Measurements from ENCODE around the gene HENMT1. TPM values are rescaled to one million over a fixed set of nuclear protein-coding genes. Genes with fewer than 3 reads are reported as not detected.
A peak's percentile ranks its signal among the peaks of the same experiment; 100 is the strongest.

Gene HENMT1
- total RNA-seq, 3 donors from 2014 or later: 5.9 to 8.9 (median 7.8) TPM

GRCh38 chr1:108701176-108701849 is 40.4 kb upstream of the HENMT1 start:
- ATAC-seq (no peak), DNase-seq (no peak)
- no peaks in the 10 kb centered on the region for H3K9me3 ChIP-seq
- intact Hi-C loops (cut with DNase I, micrococcal nuclease): no loop called here
- H3K4me3 ChIP-seq: no peak overlapping the region
- H3K36me3 ChIP-seq (ENCODE audit: low read depth): peaks cover 7% of the 10 kb centered on the region
- no peaks in the 10 kb centered on the region for H3K4me1 ChIP-seq (ENCODE audit: low read depth)
- TF ChIP-seq, protein P1, sequence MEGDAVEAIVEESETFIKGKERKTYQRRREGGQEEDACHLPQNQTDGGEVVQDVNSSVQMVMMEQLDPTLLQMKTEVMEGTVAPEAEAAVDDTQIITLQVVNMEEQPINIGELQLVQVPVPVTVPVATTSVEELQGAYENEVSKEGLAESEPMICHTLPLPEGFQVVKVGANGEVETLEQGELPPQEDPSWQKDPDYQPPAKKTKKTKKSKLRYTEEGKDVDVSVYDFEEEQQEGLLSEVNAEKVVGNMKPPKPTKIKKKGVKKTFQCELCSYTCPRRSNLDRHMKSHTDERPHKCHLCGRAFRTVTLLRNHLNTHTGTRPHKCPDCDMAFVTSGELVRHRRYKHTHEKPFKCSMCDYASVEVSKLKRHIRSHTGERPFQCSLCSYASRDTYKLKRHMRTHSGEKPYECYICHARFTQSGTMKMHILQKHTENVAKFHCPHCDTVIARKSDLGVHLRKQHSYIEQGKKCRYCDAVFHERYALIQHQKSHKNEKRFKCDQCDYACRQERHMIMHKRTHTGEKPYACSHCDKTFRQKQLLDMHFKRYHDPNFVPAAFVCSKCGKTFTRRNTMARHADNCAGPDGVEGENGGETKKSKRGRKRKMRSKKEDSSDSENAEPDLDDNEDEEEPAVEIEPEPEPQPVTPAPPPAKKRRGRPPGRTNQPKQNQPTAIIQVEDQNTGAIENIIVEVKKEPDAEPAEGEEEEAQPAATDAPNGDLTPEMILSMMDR (IDR thresholded peaks at IDR 0.05): no peak

DNA sequence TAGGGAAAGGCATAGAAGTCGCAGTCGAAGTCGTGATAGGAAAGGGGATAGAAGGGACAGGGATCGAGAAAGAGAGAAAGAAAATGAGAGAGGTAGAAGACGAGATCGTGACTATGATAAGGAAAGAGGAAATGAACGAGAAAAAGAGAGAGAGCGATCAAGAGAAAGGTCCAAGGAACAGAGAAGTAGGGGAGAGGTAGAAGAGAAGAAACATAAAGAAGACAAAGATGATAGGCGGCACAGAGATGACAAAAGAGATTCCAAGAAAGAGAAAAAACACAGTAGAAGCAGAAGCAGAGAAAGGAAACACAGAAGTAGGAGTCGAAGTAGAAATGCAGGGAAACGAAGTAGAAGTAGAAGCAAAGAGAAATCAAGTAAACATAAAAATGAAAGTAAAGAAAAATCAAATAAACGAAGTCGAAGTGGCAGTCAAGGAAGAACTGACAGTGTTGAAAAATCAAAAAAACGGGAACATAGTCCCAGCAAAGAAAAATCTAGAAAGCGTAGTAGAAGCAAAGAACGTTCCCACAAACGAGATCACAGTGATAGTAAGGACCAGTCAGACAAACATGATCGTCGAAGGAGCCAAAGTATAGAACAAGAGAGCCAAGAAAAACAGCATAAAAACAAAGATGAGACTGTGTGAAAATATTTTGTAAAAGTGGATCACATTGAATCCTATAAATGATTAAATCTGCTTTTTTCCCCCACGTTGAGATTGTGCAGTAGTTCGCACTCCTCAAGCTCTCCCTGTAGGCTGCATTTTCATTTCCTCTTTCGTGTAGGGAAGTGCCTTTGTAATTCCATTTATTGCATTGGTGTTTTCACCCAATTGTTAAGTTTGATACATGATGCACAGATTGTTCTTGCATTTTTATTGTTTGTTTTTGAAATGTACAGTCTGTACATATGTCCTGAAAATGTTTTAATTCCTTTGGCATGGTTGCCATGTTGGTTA is 38.8 kb upstream of the HENMT1 start:
- peak; percentile 29 for ATAC-seq
- H3K4me3 ChIP-seq: no peak overlapping the region
- TF ChIP-seq, protein P1 (IDR thresholded peaks at IDR 0.05): no peak
- no peaks in the 10 kb centered on the region for H3K9me3 ChIP-seq
- H3K36me3 ChIP-seq (ENCODE audit: low read depth): peaks cover 7% of the 10 kb centered on the region
- peaks cover 2% of the 10 kb centered on the region for H3K4me1 ChIP-seq (ENCODE audit: low read depth)
- no peak for DNase-seq
- intact Hi-C loops (cut with DNase I, micrococcal nuclease): no loop called here

DNA sequence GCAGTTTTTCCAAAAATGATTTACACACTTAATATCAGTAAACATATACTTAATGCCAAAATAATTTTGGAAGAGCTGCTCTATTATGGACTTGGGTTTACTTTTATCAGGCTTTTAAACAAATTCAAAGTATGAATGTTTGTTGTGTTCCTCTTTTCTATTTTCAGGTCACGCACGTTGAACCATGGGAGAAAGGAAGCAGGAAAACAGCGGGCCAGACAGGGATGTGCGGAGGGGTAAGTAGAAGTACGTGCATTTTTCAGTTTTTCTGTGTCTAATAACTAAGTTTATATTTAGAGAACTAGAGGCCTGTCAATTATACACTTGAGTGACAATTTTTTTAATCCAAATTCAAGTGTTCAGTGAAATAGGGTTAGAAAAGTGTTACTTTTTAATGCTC is 34.6 kb upstream of the HENMT1 start:
- ATAC-seq: no peak
- TF ChIP-seq, protein P1 (IDR thresholded peaks at IDR 0.05): no peak
- intact Hi-C loops (cut with DNase I, micrococcal nuclease): no loop called here
- Histone ChIP-seq H3K36me3 (ENCODE audit: low read depth) (peaks cover 7% of the 10 kb centered on the region), H3K9me3 (no peaks in the 10 kb centered on the region), H3K4me3 (no peak overlapping the region), H3K4me1 (ENCODE audit: low read depth) (peaks cover 7% of the 10 kb centered on the region)
- no peak for DNase-seq

DNA sequence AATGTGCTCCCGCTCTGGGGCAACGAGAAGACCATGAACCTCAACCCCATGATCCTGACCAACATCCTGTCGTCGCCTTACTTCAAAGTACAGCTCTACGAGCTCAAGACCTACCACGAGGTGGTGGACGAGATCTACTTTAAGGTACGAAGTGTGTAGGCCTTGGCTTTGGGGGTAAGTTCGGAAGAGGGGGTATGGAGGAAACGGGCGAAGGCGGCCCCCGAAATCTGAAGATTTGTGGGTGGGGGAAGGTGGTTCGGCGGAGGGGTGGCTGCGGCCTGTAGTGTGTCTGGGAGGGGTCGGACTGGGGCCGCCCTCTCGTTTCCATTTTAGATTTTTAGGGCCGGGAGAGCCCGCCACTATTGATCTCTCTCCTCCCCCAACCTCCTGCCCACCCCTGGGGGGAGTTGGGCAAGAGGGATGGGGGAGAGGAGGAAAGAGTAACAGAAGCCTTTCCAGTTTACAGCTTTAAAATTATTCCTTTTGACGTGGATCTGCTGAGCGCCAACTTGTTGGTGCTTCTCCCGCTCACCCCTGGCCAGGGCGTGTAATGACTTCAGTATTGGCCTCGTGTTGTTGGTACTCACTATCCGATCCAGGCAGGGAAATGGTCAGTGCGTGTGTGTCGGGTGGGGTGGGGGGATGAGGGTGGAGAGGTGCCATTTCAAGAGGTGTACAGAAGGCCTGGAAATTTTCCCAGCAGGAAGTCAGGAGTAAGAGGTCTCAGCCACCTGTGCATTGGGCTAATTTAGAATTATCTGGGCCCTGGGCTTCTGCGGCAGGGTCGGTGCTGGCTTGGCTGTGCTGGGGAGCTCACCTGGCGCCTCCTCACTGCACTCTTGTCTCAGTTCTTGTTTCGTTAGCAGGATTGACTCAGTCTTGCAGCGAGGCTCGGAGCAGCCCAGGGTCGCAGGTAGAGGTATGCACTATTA is 32.1 kb upstream of the HENMT1 start:
- H3K9me3 ChIP-seq: no peaks in the 10 kb centered on the region
- DNase-seq (peak; percentile 66 to 78 (median 70)), ATAC-seq (peak; percentile 79)
- peak overlapping the region; percentile 82 for H3K4me3 ChIP-seq
- no peaks in the 10 kb centered on the region for H3K36me3 ChIP-seq (ENCODE audit: low read depth)
- intact Hi-C loops (cut with DNase I, micrococcal nuclease): no loop called here
- peaks cover 7% of the 10 kb centered on the region for H3K4me1 ChIP-seq (ENCODE audit: low read depth)
- TF ChIP-seq, protein P1 (IDR thresholded peaks at IDR 0.05): no peak
